ENCODE measurements around the gene CNNM3.

CNNM3 gene

DNA sequence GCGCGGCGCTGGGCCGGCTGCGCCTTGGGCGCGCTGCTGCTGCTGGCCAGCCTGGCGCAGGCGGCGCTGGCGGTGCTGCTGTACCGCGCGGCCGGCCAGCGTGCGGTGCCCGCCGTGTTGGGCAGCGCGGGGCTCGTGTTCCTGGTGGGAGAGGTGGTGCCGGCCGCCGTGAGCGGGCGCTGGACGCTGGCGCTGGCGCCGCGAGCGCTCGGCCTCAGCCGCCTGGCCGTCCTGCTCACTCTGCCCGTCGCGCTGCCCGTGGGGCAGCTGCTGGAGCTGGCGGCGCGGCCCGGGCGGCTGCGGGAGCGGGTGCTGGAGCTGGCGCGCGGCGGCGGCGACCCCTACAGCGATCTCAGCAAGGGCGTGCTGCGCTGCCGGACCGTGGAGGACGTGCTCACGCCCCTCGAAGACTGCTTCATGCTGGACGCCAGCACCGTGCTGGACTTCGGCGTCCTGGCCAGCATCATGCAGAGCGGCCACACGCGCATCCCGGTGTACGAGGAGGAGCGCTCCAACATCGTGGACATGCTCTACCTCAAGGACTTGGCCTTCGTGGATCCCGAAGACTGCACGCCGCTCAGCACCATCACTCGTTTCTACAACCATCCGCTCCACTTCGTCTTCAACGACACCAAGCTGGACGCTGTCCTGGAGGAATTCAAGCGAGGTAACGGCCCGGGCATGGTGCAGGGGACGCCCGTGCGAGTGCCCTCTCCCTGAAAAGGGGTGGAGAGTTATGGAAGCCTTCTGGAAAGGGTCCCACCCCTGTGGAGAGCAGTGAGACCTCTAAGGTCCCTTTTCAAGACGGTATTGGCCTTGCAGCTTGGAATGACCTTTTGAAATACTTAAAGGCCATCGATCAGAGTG, 1.0 kb downstream of the CNNM3 start:
- Mint-ChIP-seq H3K27me3 (no peaks in the 10 kb centered on the region), H3K4me1 (ENCODE audit: low read depth in 2 of 2) (peaks cover 58 to 59% of the 10 kb centered on the region in 2 donors), H3K27ac (peak overlapping the region; percentile 53 to 78), H3K9me3 (no peaks in the 10 kb centered on the region), H3K4me3 (peak overlapping the region; percentile 82 to 86), H3K36me3 (ENCODE audit: insufficient read depth) (peaks cover 23% of the 10 kb centered on the region)
- ATAC-seq (replicated peaks) (no peak), DNase-seq (no peak)

DNA sequence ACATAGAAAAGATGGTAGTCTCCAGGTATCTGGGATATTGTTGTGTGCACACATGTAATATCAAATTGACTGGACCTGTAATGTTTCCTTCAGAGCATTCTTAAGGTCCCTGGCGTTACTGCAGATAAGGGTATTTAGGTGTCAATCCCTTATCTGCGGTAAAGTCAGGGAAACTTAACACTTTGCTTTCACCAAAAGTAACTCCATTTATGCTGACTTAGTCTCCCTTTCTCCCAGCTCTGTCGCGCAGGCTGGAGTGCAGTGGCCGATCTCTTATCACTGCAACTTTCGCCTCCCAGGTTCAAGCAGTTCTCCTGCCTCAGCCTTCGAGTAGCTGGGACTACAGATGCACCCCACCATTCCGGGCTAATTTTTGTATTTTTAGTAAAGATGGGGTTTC, 1.8 kb downstream of the CNNM3 start:
- Mint-ChIP-seq H3K27me3 (no peaks in the 10 kb centered on the region), H3K4me1 (ENCODE audit: low read depth in 2 of 2) (peaks cover 54% of the 10 kb centered on the region in 2 donors), H3K4me3 (peak overlapping the region; percentile 82 to 86), H3K9me3 (no peaks in the 10 kb centered on the region), H3K36me3 (ENCODE audit: insufficient read depth) (peaks cover 27% of the 10 kb centered on the region), H3K27ac (peak overlapping the region; percentile 53 to 78)
- DNase-seq = no peak
- ATAC-seq (replicated peaks) = no peak

DNA sequence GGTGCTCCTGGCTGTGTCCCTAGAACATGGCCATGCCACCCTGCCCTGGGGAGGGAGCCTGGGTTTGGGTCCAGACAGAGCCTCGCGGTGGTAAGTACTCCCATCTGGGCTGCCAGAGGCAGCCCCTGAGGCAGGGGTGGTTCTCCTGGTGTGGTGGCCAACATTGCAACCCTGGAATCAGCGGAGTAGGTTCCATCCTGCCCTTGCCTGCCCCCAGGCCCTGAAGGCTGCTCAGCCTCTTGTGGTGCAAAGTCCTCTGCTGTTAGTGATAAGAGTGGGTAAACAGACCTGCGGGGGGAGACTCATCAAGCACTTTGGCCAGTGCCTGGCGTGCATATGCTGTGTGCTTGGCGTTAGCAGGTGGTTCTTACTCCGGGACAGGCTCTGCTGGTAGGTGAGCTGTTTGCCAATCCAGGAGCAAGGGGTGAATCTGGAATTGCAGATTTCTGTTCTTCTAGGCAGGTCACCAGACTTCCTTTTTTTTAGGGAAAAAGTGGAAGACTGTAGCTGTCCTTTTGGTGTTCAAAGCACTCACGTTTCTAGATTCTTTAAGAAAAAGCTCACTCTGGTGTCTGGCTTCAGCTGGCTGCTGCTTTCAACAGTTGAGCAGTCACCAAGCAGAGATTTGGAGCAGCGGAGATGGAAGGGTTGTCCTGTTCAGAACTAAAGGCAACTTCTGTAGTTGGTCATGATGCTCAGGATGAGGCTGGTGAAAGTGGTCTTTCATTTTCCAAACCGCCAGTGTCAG, 3.2 kb downstream of the CNNM3 start:
- ATAC-seq (replicated peaks) (no peak), DNase-seq (no peak)
- H3K9me3 Mint-ChIP-seq = no peaks in the 10 kb centered on the region
- peak overlapping the region; percentile 82 to 86 for H3K4me3 Mint-ChIP-seq
- H3K4me1 Mint-ChIP-seq (ENCODE audit: low read depth in 2 of 2) = peaks cover 54 to 57% of the 10 kb centered on the region in 2 donors
- peaks cover 29% of the 10 kb centered on the region for H3K36me3 Mint-ChIP-seq (ENCODE audit: insufficient read depth)
- no peaks in the 10 kb centered on the region for H3K27me3 Mint-ChIP-seq
- peak overlapping the region; percentile 44 to 67 for H3K27ac Mint-ChIP-seq

DNA sequence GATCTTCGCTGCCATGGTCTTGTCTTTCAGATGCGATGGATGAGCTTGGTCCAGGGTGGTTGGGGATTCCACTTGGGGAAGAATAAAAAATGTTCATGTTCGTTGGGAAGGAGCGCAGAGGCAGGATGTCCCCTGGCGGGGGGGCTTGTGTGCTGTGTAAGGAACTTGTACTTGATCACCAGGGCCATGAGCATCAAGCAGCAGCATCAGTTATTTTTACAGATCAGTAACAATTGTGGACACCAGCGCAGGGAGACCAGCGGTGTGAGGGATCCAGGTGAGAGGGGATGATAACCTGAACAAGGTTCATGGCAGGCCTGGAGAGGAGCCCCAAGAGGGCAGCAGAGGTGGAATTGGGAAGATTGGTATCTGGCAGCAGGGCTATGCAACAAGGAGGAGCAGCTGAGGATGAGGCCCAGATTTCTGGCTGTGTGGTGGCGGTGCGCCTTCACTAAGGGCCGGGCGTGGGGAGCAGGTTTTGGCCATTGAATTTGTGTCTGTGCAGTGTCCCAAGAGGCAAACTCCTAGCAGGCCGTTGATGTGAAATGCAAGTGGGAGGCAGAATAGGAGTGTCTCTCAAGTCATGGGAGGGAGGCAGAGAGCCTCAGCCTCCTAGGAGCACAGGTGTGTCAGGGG, 3.9 kb downstream of the CNNM3 start:
- Mint-ChIP-seq H3K27me3 (no peaks in the 10 kb centered on the region), H3K36me3 (ENCODE audit: insufficient read depth) (peaks cover 33% of the 10 kb centered on the region), H3K9me3 (no peaks in the 10 kb centered on the region), H3K27ac (peak overlapping the region; percentile 44 to 67), H3K4me1 (ENCODE audit: low read depth in 2 of 2) (peaks cover 55 to 60% of the 10 kb centered on the region in 2 donors), H3K4me3 (peak overlapping the region; percentile 82 to 86)
- DNase-seq = no peak
- ATAC-seq (replicated peaks) = no peak

DNA sequence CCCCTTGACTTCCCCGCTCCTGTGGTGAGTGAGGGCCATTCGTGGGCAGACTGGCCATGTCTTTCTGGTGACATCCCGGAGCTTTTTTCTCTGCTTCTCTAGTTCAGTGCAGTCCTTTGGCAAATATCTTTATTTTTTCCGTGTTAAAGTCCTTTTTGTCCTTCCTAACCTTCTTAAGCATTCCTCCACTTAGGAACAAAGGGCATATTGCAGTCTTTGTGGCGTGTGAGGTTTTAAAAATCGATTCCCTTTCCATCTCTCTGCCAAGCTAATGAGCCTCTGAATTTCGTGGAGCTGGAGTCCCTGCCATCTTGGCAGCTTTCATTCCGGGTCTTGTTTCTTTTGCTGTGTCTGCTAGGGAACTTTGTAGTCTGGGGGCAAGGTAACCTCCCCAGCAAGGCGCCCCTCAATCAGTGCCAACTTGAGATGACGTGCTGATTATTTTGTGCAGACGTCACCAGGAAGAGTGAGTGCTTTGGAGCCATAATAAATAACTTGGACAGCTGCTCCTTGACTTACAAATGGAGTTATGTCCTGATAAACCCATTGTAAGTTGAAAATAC, 5.1 kb downstream of the CNNM3 start:
- ATAC-seq (replicated peaks) (no peak), DNase-seq (no peak)
- Mint-ChIP-seq H3K4me1 (ENCODE audit: low read depth in 2 of 2) (peaks cover 49 to 55% of the 10 kb centered on the region in 2 donors), H3K36me3 (ENCODE audit: insufficient read depth) (peaks cover 31% of the 10 kb centered on the region), H3K27me3 (no peaks in the 10 kb centered on the region), H3K27ac (peak overlapping the region; percentile 13 to 67), H3K9me3 (no peaks in the 10 kb centered on the region), H3K4me3 (peak overlapping the region; percentile 43 to 86)

DNA sequence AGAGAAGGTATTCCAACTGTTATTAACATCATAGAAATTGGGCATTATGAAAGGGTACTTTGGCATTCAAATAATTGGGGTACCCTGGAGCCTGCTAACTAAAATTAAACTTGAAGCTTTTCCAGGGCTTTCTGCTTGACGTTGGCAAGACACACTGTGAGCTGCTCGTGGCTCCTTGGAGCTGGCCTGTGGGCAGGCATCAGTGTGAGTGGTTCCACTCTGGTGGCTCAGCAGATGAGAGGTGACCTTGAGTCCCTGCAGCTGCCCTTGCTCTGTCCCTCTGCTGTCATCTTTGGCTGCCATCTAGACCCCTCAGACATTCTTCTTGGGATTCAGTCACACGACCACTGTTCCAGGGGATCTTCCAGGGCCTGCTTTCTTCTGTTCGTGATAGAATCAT, 6.7 kb downstream of the CNNM3 start:
- H3K4me3 Mint-ChIP-seq = no peak overlapping the region
- H3K36me3 Mint-ChIP-seq (ENCODE audit: insufficient read depth) = peaks cover 34% of the 10 kb centered on the region
- ATAC-seq (replicated peaks) (no peak), DNase-seq (no peak)
- no peaks in the 10 kb centered on the region for H3K9me3 Mint-ChIP-seq
- peaks cover 43 to 49% of the 10 kb centered on the region in 2 donors for H3K4me1 Mint-ChIP-seq (ENCODE audit: low read depth in 2 of 2)
- peak overlapping the region in 1 of 2 donors; percentile 62 for H3K27ac Mint-ChIP-seq
- H3K27me3 Mint-ChIP-seq = no peaks in the 10 kb centered on the region

DNA sequence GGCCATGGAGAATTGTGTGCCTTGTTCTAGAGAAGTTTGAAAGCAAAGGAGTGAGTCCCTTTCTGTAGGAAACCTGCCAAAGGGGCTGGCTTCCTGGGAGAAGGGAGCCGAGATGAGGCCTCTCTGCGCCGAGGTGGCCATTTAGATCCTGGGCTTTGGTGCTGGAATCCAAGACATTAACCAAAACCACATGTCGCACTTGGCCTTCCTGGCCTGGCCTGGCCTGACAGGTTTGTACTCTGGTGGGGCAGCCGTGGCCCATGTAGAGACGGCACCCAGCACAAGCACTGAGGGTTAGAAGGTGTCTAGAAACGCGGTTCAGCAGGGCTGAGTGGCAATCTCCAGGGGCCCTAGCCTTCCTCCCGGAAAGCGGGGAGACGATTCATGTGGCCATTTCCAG, 7.1 kb downstream of the CNNM3 start:
- peaks cover 37% of the 10 kb centered on the region for H3K36me3 Mint-ChIP-seq (ENCODE audit: insufficient read depth)

DNA sequence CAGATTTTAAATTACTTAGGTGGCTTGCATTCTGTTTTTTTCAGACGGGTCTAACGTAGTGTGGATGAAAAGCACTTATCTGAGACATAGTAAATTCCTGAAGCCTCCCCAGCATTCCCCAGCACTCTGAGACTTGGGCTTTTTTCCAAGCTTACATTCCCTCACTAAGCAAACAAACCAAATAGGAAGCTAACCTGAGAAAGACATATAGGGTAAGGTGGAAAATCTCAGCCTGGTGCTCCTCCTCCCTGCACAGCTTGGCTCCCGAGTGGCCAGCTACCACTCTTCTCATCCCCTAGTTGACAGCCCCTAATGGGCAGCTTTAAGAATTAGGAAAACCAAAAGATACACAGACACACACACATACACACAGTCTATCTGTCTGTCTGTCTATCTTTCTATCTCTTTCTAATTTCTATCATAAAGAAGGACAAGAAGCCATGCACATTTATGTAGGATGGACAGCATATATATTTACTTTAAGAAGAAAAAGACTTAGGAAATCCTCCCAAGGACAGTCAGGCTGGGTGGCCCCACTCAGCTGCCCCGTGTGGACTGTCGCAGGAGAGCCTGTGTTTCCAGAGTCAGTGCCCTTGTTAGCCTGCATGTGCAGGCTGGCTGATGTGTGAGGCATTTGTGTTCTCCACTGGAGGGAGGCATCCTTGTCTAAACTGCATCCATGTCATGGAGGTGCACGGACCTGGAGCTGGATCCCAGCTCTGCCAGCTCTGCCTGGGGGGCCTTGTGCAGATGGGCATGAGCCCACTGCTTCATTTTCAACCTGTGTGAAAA, 8.2 kb downstream of the CNNM3 start:
- Mint-ChIP-seq H3K4me3 (no peak overlapping the region), H3K36me3 (ENCODE audit: insufficient read depth) (peaks cover 47% of the 10 kb centered on the region), H3K9me3 (no peaks in the 10 kb centered on the region), H3K27ac (peak overlapping the region in 1 of 2 donors; percentile 26), H3K27me3 (no peaks in the 10 kb centered on the region), H3K4me1 (ENCODE audit: low read depth in 2 of 2) (peaks cover 28 to 39% of the 10 kb centered on the region in 2 donors)
- DNase-seq (no peak), ATAC-seq (replicated peaks) (no peak)

More for the DNA sequence above, 7.1 kb downstream of the CNNM3 start:
- Mint-ChIP-seq H3K27me3 (no peaks in the 10 kb centered on the region), H3K4me3 (no peak overlapping the region), H3K4me1 (ENCODE audit: low read depth in 2 of 2) (peaks cover 39 to 46% of the 10 kb centered on the region in 2 donors), H3K9me3 (no peaks in the 10 kb centered on the region), H3K27ac (no peak overlapping the region)
- no peak for ATAC-seq (replicated peaks)
- no peak for DNase-seq

DNA sequence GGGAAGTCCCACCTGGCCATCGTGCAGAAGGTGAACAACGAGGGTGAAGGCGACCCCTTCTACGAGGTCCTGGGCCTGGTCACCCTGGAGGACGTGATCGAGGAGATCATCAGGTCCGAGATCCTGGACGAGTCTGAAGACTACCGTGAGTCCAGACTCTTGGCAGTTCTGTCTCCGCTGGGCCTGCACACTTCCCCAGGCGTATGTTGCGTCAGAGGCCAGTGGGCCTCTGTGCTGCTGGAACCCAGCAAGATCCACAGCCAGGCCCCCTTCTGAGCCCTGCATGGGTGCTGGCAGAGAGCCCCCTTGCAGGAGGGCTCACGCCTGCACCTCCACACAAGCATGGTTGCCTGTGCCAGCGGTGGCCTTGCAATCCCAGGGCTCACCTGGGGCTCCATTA, 9.0 kb downstream of the CNNM3 start:
- Mint-ChIP-seq H3K4me1 (ENCODE audit: low read depth in 2 of 2) (peaks cover 26 to 31% of the 10 kb centered on the region in 2 donors), H3K4me3 (no peak overlapping the region), H3K36me3 (ENCODE audit: insufficient read depth) (peaks cover 55% of the 10 kb centered on the region), H3K27ac (peak overlapping the region in 1 of 2 donors; percentile 26), H3K27me3 (no peaks in the 10 kb centered on the region), H3K9me3 (no peaks in the 10 kb centered on the region)
- no peak for ATAC-seq (replicated peaks)
- DNase-seq = no peak

DNA sequence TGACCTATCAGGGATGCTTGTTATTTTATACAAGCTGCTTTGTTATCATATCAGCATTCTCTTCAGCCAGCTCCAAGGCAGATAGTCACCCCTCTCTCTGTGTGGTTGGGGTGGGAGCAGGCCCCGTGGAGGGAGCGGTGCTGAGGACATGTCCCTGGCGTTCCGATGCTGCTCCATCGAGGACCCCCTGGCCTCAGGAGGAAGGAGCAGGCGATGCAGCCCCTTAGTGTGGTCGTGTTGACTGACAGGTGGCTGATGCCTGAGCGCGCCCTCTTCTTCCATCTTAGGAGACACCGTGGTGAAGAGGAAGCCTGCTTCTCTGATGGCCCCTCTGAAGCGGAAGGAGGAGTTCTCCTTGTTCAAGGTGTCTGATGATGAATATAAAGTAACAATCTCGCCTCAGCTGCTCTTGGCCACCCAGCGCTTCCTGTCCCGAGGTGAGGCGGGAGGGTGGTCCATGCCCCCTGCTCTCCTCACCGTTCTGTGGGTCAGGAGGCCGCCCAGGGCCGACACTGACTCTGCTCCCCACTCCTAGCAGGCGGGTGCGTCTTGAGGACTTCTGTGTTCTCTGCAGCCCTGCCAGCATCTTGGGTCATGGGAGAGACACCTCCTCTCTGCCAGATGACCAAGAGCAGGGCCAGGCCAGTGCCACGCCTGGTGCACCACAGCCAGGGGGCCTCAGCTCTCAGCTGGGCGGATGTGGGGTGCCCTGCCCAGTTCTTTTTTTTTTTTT, 10.6 kb downstream of the CNNM3 start:
- H3K27me3 Mint-ChIP-seq = no peaks in the 10 kb centered on the region
- H3K36me3 Mint-ChIP-seq (ENCODE audit: insufficient read depth) = peaks cover 68% of the 10 kb centered on the region
- DNase-seq = no peak
- H3K9me3 Mint-ChIP-seq = no peaks in the 10 kb centered on the region
- H3K27ac Mint-ChIP-seq = no peak overlapping the region
- peaks cover 14 to 17% of the 10 kb centered on the region in 2 donors for H3K4me1 Mint-ChIP-seq (ENCODE audit: low read depth in 2 of 2)
- ATAC-seq (replicated peaks) = no peak
- no peak overlapping the region for H3K4me3 Mint-ChIP-seq

DNA sequence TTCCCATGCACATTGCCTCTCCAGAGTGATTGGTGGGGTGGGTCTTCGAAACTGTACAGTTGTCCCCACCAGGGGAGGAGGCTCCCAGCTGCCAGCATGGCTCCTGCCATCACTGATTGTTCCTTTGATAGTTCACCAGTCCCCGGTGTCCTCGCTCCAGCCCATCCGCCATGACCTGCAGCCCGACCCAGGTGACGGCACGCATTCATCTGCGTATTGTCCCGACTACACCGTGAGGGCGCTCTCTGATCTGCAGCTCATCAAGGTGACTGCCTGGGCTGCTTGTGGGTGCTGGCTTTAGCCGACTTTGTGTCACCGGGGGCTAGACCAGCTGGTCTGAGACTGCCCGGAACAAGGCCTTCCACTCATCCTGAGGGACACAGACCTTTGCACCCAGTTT, 12.4 kb downstream of the CNNM3 start:
- peaks cover 75% of the 10 kb centered on the region for H3K36me3 Mint-ChIP-seq (ENCODE audit: insufficient read depth)
- DNase-seq (no peak), ATAC-seq (replicated peaks) (no peak)
- no peak overlapping the region for H3K4me3 Mint-ChIP-seq
- H3K9me3 Mint-ChIP-seq = no peaks in the 10 kb centered on the region
- H3K4me1 Mint-ChIP-seq (ENCODE audit: low read depth in 2 of 2) = peaks cover 13 to 14% of the 10 kb centered on the region in 2 donors
- H3K27ac Mint-ChIP-seq = peak overlapping the region in 1 of 2 donors; percentile 24
- no peaks in the 10 kb centered on the region for H3K27me3 Mint-ChIP-seq

DNA sequence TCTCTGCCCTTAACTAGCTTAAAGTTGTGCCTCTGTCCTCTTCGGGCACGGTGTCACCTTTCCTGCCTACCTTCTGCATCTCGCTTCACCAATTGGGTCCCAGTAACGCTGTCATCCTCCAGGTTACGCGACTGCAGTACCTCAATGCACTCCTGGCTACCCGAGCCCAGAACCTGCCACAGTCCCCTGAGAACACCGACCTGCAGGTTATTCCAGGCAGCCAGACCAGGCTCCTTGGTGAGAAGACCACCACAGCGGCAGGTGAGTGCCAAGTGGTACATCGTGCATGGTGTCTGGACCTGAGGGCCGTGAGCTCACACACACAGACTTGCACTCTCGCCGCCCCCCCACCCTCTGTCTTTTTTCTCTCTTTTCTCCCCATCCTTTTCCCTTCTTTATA, 12.8 kb downstream of the CNNM3 start:
- no peak overlapping the region for H3K27ac Mint-ChIP-seq
- no peaks in the 10 kb centered on the region for H3K27me3 Mint-ChIP-seq
- peaks cover 79% of the 10 kb centered on the region for H3K36me3 Mint-ChIP-seq (ENCODE audit: insufficient read depth)
- ATAC-seq (replicated peaks) (no peak), DNase-seq (no peak)
- H3K4me3 Mint-ChIP-seq = no peak overlapping the region
- peaks cover 13 to 14% of the 10 kb centered on the region in 2 donors for H3K4me1 Mint-ChIP-seq (ENCODE audit: low read depth in 2 of 2)
- H3K9me3 Mint-ChIP-seq = no peaks in the 10 kb centered on the region

All from effector memory CD8-positive, alpha-beta T cell (primary cell).